Fibroblast of skin of right quadriceps (primary cell): ENCODE data around the gene ARHGAP33.
"Not testable (repeated sequence)": the region's sequence is repeated elsewhere in the genome, so short reads cannot be mapped to it uniquely, and the experiment has no call there.

Source experiments
- DNase-seq: peaks from one replicate; pipeline ENCODE4 v3.0.0-alpha.2; 2013

ARHGAP33 gene

DNA sequence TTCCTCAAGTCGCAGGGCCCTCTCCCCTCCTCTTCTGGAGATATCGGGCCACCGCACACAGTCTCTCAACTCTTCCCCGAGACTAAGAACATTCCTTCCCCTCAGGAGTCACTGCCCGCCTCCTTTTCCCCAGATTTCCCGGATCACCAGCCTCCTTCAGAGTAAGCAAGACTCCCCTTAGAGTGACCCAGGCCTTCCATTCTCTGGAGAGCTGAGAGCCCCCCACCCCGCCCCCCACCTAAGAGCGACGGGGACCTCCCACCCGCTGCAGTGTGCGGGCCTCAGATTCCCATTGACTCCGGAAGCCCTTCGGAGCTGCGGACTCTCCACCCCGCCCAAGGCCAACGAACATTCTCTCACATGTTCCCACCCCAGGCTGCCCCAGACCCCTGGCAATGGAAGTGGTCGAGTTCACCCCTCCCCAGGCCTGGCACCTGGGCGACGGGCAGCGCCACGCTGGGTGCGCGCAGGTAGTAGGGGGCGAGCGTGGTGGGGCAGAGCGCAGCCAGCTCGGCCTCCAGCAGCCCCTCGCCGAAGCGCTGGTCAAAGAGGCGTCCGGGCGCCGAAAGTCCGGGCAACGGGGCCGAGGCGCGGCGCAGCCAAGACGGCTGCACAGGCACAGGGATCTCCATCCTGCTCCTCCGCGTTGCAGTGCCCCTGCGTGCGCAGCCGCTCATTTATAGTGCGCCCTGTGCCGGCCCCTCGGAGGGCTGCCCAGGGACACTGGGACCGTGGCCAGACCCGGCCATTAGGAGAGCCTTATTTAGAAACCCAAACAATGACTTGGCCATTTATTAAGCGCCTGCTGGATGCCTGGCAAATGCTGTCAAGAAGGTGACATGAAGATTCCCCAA is 18.8 kb upstream of the ARHGAP33 start, which contains the start of gene HSPB6:
HSPB6 (minus strand) TSS at position 653 of the 854 bp plus-strand sequence; CDS start at position 632, 21 bp downstream.
- DNase-seq: peak; percentile 74

DNA sequence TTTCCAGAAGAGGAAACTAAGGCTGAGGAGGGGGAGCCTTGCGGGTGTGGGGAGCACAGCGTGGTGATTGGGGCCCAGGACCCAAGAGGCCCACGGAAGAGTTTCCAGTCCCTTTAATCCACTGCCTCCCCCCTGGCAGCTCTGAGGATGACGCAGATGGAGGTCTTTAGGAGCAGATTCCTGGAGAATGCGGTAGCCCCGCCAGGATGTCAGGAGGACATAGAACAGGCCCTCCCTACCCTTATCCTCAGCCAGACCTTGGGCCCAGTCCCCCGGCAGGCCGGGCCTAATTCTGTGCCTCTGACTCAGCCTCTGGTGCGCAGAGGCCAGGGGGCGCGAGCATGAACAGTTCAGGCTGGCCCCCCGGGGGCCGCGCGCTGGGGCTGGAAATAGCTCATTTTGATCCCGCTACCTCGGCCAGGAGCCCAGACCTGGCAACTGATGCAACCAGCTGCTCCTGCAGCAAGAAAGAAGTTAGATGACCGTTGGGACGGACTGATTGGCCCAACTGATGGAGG is 18.1 kb upstream of the ARHGAP33 start:
- DNase-seq: peak; percentile 96

DNA sequence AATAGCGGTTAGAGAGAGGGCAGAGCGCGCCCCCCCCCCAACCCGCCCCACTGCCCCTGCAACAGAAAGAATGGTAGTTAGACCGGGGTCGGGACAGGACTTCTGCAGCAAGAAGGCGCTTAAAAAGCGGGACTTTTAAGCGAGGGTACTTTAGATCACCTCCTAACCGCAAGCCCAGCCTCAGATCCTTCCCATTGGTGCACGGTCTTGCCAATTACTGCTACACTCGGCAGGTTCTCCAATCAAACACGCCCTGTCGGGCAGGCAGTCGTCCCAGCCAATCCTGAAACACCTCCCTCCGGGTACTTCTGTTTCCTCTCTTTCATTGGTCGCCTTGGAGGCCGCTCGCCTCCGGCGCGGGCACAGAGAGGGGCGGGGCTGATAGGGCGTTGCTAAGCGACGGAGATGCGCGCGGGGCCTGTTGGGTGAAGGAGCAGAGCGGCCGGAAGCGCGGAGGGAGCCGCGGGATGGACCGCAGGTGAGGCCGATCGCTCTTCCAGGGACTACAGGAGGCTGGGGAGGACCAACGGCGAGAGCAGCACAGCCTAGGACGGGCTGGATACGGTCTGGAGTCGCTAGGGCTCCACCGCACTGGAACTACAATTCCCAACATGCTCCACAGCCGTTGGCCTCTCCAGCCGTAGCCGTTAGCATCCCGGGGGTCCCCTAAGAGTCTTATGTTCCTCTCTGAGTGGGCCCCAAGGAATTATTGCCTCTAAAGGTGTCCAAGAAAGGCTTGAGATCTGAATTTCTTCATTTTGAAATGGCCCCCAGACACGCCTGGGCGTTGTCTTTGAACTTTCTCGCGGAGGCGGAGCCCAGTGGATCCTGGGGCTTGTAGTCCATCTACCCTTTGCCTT is 17.4 kb upstream of the ARHGAP33 start, which contains the start of gene PROSER3:
PROSER3 (plus strand) TSS at position 428 of the 860 bp plus-strand sequence; CDS start at position 468, 40 bp downstream.
- peak; percentile 100 for DNase-seq

DNA sequence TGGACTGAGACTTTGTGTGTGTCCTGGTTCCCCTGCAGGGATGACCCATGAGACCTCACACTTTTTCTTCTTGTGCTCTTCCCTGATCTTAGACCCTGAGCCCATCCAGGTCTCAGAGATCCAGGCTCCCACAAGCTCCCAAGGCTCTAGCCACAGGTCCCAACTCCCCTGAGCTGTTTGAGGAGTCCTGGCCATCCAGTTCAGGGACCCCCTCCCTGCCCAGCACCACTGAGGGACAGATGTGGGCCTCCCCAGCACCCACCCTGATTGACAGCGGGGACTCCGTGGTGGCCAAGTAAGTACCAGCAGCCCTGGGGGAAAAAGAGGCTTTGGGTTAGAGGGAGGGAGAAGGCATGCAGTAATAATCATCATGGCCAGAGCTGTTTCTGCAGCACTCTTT is 15.7 kb upstream of the ARHGAP33 start:
- no peak for DNase-seq

DNA sequence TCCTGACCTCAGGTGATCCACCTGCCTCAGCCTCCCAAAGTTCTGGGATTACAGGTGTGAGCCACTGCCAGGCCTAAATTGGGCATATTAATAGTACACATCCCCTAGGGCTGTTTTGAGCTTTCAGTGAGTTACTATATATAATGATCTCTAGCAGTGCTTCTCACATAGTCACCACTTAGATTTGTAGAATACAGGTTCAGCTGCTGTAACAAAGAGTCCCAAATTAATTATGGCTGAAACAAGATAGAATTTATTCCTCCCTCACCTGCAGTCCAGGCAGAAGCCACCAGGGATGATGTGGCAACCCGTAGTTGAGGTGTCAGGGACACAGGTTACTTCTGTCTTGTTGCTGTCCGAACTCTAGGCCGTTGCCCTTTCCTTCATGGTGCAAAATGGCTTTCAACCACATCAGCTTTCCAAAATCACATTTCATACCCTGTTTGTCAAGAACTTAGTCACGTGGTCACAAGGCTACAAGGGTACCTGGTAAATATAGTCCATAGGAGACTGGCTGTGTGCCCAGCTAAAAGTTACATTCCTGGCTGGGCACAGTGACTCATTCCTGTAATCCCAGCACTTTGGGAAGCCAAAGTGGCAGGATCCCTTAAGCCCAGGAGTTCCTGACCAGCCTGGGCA is 14.5 kb upstream of the ARHGAP33 start:
- no peak for DNase-seq

DNA sequence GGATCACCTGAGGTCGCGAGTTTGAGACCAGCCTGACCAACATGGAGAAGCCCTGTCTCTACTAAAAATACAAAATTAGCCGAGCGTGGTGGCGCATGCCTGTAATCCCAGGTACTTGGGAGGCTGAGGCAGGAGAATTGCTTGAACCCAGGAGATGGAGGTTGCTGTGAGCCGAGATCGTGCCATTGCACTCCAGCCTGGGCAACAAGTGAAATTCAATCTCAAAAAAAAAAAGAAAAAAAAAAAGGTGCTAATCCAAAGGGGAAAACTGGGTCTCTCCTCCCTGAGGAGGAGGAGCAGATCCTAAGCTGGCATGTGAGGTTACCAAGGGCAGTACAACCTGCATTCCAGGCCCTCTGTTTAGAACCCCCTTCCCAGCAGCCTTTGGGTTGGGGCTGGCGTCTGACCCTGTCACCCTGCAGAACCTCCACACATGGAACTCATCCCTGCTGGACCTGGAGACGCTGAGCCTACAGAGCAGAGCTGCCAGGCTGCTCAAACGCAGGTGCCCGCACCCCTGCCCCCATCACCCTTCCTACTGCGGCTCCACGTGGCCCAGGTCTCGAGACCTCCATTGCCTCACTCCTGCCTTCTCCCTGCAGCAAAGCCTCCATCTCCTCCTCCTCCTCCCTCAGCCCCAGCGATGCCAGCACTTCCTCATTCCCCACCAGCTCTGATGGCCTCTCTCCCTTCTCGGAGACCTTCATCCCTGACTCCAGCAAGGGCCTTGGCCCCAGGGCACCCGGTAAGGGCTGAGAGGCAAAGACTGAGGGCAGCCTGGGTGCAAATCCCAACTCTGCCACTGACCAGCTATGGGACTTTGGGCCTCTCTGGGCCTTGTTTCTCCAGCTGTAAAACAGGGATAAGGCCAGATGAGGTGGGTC is 10.7 kb upstream of the ARHGAP33 start:
- DNase-seq: no peak

DNA sequence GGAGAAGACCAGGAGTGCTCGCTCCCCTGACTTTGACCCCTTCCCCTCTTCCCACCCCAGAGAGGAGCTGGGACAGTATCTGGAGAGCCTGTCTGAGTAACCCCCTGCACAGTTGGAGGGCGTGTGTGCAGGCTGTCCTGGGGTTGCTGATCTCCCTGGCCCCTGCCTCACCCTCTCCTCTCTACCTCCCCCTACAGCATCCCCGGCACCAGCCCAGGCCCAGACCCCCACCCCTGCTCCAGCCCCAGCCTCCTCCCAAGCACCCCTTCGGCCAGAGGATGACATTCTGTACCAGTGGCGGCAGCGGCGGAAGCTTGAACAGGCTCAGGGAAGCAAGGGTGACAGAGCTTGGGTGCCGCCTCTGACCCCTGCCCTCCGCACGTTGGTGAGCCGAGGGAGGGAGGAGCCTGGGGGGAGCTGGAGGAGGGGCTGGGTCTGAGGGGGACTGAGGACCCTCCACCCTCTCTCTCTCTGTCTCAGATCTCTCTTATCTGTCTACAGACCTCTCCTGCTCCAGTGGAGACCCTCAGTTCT is 8.7 kb upstream of the ARHGAP33 start:
- DNase-seq: no peak

DNA sequence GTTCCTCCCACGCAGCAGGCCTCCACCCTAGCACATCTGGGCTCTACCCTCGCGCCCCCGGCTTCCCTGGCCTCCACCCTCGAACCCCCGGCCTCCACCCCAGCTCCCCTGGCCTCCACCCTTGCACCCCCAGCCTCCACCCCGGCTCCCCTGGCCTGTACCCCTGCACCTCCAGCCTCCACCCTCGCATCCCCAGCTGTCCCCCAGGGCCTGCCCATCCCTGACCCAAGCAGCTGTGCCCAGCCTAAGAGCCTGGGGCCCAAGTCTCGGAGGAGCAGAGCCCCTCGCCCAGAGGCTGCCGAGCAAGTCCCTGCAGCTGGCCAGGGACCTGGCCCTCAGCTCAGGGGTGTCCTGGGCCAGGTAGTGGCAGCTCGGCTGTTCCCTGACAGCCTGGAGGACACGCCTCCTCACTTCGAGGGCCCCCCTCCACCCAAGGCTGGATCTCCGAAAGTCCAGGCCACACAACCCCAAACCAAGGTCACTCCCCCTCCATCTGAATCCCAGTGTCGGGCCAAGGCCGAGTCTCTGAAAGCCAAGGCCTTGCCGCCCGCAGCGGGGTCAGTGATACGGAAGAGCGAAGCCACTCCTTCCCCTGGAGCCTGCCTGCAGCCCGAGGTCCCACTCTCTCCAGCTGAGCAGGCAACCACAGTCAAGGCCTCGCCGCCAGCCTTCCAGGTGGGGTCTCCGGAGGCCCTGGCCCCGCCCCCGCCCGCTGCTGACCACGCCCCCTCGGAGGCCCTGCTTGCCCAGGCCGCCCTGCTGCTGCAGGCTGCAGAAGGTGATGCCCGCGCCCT is 7.9 kb upstream of the ARHGAP33 start:
- no peak for DNase-seq

DNA sequence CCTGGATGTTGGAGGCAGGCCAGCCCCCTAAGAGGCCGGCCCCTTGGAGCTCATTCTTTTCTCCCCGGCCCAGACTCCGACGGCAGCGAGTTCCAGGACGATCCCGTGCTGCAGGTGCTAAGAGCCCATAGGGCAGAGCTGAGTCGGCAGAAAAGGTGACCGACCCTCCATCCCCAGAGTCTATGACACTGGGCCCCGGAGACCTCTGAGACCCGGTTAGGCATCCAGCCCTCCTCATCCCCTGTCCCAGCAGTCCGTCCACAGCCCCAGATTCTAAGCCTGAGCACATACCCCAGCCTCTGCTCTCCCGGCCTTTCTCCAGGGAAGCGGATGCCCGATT is 7.3 kb upstream of the ARHGAP33 start:
- DNase-seq: no peak

DNA sequence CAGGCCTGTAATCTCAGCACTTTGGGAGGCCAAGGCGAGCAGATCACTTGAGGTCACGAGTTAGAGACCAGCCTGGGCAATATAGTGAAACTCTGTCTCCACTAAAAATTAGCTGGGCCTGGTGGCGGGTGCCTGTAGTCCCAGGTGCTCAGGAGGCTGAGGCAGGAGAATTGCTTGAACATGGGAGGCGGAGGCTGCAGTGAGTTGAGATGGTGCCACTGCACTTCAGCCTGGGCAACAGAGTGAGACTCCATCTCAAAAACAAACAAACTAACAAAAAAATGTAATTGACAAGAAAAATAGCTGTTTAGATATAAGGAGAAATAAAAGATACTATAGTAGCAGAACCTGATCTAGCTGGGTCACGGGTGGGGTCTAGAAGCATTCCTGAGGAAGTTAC is 3.0 kb upstream of the ARHGAP33 start:
- DNase-seq: not testable (repeated sequence)

DNA sequence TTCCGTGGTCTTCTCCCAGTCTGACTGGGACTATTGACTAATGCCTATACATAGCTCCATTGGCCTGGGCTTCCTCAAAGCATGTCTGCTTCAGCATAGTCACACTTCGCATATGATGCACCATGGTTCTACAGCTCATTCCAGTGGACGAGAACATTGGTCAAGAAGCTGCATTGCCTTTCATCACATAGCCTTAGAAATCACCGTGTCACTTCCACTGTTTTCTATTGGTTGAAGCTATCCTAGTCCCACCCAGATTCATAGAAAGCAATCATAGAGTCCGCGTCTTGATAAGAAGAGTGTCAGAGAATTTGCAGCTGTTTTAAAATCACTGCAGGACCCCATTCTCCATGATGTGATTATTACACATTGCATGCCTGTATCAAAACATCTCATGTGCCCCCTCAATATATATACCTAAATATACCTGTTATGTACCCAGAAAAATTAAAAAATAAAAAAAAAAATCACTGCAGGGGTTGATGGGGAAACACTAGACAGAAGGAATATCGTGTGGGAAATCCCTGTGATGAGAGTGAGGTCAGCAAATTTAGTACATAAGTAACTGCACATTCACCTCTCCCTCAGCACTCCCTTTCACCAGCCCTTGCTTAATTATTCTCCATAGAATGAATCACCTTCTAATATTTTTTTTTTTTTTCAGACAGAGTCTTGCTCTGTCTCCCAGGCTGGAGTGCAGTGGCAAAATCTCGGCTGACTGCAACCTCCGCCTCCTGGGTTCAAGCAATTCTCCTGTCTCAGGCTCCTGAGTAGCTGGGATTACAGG is 2.2 kb upstream of the ARHGAP33 start:
- no peak for DNase-seq

DNA sequence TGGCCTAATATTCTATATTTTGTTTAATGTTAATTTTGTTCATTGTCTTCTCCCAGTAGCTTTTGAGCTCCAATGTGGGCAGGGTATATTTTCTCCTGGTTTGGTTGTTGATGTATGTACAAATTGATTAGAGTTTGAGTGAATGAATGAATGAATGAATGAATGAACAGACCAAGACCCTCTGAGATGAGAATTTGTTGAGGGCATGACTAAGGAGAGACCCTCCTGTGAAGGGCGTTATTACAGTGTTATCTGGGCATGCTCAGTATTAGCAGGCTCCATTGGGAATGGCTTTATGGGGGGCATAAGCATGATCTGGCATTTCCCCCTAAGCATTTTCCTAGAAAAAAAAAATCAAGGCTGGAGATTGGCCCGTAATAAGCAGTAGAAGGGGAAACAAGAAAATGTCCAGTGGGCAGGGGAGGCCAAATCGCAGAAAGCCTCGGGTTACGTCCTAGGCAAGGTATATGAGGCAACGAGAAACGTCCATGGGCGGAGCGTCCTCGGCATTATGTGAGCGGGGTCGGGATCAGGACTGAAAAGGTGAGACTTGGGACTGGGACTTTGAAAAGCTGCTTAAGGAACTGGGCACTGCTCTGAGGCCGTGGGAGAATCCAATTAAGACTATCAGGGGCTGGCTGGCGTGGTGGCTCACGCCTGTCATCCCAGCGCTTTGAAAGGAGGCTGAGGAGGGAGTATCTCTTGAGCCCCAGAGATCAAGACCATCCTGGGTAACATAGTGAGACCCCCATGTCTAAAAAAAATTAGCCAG is 904 bp upstream of the ARHGAP33 start:
- DNase-seq: no peak

DNA sequence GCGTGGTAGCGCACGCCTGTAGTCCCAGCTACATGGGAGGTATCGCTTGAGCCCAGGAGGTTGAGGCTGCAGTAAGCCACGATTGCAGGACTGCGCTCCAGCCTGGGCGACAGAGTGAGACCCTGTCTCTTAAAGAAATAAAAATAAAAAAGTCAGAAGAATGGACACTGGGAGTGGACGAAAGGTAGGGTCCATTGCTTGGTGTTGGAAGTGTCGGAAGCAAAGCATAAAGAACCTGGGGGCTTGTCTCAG is 392 bp upstream of the ARHGAP33 start:
- DNase-seq: no peak

DNA sequence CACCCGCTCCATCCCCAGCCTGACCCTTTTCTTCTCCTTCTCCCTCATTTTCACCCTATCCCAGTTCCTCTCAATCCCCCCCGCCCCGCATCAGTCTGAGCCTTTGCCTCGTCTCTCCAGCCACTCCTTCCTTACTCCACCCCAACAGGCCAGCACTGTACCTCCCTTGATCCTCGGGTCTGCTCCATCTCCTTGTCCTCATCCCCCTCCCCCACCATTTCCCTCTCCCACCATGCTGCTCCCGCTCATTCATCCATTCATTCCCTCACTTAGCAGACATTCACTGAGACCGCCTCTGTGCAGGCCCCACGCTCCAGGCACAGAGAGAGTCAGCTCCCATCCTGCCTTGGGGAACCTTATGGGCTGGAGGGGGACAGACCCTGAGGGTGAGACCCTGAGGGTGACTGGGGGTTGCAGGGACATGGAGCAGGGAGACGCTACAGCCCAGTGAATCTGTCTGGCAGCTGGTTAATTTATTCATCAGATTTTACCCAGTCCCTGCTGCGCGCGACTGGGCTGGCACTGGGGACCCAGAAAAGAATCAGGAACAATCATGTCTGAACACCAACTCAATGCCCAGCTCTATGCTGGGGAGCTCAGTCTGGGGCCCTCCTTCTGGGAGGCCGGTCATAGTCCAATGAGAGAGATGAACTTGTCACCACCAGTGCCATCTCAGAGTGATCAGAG is 881 bp downstream of the ARHGAP33 start:
- no peak for DNase-seq

DNA sequence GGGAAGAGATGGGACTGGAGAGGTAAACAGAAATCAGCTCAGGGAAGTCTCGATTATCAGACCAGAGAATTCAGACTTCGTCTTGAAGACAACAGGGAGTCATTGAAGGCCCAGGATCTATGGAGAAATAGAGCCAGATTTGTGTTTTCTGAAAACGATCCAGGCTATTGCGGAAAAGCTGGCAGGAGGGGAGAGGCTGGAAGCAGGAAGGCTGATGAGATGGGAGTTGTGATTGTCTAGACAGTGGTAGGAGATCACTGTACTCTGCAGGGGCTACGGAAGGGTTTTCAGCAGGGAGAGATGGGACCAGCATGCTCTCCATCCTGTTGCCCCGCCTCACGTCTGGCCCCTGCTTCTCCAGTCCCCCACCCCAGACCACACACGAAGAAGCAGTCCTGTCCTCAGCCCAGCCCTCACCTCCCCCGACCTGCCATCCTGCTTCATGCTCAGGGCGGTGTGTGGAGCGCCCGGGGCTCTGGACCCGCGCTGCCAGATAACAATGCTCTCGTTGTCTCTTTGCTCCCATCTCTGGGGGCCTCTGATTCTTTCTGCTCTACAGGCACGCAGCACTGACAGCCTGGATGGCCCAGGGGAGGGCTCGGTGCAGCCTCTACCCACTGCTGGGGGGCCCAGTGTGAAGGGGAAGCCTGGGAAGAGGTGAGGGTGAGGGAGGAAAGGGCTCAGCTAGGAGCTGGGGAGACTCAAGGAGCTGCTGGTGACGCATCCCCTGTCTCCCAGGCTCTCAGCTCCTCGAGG is 1.9 kb downstream of the ARHGAP33 start:
- no peak for DNase-seq

DNA sequence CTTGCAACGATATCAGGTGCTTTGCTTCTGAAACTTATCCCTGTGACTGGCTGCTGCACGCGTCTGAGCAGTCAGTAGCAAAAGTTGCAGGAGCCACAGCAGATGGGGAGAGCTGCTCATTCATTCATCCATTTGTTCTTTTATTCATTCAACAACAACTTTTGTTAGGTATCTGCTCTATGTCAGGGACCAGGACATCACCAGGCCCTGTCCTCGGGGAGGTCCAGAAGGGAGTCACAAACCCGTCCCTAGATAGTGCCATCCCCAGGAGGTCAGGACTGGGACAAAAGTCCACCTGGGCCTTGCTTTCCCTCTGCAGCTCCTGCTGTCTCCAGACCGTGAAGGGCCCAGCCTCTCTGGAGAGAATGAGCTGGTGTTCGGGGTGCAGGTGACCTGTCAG is 2.6 kb downstream of the ARHGAP33 start:
- no peak for DNase-seq

DNA sequence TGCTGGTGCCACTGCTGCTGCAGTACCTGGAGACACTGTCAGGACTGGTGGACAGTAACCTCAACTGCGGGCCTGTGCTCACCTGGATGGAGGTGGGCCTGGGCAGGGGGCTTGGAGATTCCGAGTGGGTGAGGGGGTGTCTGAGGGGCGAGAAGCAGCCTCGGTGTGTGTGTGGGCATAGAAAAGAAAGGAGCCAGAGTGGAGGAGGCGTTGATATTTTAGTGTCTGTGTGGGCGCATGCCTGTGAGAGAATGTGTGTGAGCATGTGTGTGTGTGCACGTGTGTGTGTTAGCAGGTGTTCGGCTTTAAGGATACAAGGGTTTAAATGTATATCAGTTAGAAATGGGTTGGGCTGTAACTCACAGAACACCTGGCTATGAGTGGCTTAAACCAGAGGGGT is 3.7 kb downstream of the ARHGAP33 start:
- DNase-seq: no peak

DNA sequence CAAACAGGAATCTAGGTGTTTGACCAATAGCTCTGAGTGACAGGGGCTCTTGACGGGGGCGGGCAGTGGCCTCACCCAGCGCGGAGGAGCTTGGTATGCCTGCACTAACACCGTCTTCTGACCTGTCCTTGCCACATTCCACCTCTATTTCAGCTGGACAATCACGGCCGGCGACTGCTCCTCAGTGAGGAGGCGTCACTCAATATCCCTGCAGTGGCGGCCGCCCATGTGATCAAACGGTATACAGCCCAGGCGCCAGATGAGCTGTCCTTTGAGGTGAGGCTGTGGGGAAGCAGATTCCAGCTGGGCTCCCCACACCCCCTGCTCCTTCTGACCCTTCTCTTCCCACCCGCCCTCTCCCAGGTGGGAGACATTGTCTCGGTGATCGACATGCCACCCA is 4.7 kb downstream of the ARHGAP33 start:
- no peak for DNase-seq
